Activated CD8-positive, alpha-beta memory T cell treated with anti-CD3 and anti-CD28 coated beads for 4 hours (primary cell): ENCODE results near the gene SRGAP3.

ENCODE experiments used
- DNase-seq, 2 donors: peaks; one replicate each; pipeline ENCODE4 v3.0.0-alpha.2; 2020; ENCODE audit warnings: low read depth in 2 of 2

Gene SRGAP3

DNA sequence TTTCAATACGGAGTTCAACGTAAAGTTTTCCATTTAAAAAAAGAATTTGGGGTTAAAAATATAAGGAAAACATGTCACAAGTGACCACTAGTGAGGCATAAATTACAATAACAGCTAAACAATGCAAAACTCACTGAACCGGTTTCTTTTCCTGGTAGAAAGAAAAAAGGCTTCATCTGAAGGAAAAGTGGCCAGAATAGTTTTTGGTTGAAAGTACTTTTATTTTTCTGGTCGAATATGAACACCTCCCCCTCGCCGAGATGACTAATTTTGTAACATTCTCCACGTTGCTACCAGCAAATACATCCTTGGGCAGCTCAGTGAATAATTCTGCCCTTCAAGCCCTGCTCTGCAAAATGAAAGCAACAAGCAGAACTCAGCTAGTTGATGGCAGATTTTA, 3.9 kb upstream of the SRGAP3 start:
- no peak for DNase-seq

DNA sequence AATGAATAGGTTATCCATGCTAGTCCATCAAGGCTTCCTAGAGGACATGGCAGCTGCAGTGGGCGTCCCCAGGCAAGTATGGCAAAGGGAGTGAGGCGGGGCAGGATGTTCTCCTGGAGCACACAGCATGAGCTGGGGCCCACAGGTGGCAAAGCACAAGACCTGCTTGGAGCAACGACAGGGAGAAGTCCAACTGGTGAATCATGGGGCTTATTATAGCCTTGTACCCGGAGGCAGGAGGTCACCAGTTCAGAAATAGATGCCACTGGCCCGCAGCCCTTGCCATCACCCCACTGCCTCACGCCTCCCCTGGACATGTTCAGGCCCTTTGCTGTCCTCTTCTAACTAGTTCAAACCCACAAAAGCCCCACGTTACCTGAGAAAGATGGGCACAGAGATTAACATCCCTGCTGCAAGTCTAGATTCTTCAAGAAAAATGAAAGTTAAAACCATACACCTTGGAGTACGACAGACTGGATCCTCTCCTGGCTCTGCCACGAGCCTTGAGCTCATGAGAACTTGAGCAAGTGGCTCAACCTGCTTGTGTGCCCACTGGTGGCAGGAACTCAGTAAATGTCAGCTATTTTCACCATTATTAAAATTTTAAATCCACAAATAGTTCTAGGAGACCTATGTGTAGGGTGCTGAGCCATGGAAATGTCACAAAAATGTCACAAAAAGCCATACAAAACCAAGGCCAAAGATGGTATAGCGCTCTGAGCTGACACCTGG, 1.8 kb upstream of the SRGAP3 start:
- DNase-seq, result no peak

GRCh38 chr3:9250236-9250635, 790 bp upstream of the SRGAP3 start:
- no peak for DNase-seq

GRCh38 chr3:9248522-9249271, 749 bp downstream of the SRGAP3 start:
- DNase-seq, result no peak

- DNase-seq, result no peak
Observed at GRCh38 chr3:9247941-9248521, 1.4 kb downstream of the SRGAP3 start.

DNA sequence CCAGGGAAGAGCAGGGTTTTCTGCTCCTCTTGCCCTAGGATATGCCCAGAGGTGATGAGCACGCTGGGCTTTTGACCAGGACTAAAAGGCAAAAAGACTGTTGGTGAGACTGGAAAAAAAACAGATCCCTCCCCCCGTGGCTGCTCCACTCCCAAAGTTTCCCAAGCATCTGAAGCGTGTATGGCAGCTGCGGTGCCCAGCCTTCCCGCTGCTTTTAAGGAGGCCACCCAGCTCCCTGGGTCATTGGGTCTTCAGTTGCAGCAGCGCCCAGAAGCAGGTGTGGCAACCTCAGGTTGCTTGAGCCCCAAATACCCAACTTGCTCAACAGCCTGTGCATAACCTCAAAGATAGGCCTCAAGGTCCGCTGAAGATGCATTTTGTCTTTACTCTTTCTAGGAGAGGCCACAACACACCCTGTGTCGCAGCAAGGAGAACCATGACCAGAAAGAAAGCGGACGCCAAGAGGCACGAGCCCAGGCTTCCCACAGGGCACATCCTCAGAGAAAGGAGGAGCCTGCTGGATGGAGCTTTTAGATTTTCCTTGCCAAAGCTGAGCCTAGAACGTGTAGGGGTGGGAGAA, 2.0 kb downstream of the SRGAP3 start:
- no peak for DNase-seq

DNA sequence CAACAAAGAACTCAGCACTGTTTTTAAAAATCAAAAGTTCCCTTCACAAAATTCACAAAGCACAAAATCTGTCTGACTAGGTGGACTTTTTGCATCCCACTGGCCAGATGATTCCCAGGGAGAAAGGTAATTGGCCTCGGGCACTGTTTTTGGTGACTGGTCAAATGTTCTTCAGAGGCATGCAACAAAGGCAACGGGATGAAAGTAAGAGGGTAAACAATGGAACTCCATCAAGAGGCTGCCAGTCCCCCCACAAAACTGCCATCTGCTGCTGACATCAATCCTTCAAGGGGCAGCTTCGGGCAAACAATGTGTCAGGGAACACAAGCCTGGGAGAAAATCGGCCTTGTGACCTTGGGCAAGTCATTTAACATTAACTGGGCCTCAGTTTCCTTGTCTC, 3.3 kb downstream of the SRGAP3 start:
- no peak for DNase-seq

GRCh38 chr3:9244495-9245183, 4.8 kb downstream of the SRGAP3 start:
- DNase-seq, result no peak

DNA sequence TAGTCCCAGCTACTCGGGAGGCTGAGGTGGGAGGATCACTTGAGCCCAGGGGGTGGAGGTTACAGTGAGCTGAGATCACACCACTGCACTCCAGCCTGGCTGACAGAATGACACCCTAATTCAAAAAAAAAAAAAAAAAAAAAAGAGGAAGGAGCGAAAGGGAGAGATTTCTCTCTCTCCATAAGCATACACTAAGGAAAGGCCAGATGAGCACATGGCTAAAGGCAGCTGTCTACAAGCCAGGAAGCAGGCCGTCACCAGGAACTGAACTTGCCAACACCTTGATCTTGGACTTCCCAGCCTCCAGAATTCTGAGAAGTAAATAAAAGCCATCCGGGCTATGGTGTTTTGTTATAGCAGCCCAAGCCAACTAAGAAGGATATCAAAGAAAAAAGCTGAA, 7.5 kb downstream of the SRGAP3 start:
- DNase-seq, result no peak

DNA sequence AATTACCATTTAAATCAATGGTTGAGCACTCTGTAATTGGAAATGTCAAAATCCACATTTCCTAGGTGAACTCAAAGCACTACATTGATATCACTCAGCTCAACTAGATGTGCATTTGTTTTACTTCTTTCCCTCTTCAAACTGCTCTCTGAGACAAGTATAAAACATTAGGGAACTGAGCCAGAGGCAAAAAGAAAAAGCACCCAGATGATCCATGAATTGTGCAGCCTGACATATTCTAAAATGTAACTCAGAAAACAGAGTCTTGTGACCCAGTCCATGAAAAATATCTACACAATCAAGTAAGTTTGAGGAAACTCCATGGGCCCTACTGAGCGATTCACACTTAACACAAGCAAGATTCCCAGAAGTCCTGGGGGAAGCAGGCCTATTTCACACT, 9.8 kb downstream of the SRGAP3 start:
- no peak for DNase-seq

DNA sequence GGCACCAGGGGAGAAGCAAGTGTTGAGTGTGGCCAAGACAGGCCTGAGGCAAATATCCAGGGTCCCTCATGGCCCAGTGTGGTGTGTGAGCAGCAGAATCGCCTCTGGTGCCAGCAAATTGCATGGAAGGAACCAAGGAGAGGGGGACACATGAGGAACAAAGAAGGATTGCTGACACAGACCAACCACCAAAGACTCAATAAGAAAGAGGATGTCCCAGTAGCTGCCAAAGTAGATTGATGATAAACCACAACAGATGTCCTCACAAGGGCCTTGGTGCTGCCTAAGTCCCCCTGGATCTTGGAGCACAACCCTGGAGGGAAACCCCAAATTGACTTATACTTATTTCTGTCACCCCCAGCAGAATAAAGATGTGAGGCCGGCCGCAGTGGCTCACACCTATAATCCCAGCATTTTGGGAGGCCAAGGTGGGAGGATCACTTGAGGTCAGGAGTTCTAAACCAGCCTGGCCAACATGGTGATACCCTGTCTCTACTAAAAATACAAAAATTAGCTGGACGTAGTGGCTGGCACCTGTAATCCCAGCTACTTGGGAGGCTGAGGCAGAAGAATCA, 10.6 kb downstream of the SRGAP3 start:
- no peak for DNase-seq

GRCh38 chr3:9238276-9238675, 11.2 kb downstream of the SRGAP3 start:
- no peak for DNase-seq

DNA sequence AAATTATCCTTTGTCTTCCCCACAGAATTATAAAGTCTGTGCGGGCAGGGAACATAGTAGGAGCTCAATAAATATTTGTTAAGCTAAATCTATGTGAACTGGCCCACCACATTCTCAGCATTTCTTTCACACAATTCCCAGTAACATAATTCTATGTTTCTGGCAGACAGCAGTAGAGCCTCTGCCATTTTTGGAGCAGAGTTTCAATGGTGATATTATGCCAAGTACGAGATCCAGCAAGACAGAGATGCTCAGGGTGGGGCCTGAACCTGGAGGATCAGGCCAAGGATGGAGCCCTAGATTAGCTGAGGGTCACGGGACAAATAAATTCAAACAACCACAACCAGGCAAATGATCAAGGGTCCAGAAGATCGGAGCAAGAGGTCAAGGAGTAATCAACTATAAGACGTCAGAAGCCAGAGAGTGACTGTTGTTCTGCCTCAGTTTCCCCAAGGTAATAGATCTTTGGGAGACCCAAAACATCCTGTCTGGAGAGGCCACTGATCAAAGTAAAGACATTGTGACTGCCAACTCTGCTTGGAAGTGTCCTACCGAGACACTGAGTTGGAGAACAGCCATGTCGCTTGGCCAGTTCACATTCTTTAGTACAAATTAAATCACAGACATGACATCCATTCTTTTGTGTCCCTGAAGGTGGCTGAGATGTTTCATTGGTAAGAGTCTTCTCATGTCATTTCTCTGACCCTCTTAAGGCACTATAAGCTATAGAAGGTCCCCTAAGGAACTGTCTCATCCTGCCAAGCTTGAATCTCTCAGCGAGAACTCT, 15.4 kb downstream of the SRGAP3 start:
- no peak for DNase-seq

- no peak for DNase-seq
Observed at GRCh38 chr3:9233101-9233500, 16.3 kb downstream of the SRGAP3 start.

GRCh38 chr3:9231937-9232336, 17.5 kb downstream of the SRGAP3 start:
- DNase-seq, result no peak

GRCh38 chr3:9231471-9231870, 18.0 kb downstream of the SRGAP3 start:
- no peak for DNase-seq

- no peak for DNase-seq
Observed at GRCh38 chr3:9231006-9231405, 18.4 kb downstream of the SRGAP3 start.

- DNase-seq, result no peak
Observed at GRCh38 chr3:9230596-9230995, 18.9 kb downstream of the SRGAP3 start.

GRCh38 chr3:9229879-9230278, 19.6 kb downstream of the SRGAP3 start:
- DNase-seq, result no peak

DNA sequence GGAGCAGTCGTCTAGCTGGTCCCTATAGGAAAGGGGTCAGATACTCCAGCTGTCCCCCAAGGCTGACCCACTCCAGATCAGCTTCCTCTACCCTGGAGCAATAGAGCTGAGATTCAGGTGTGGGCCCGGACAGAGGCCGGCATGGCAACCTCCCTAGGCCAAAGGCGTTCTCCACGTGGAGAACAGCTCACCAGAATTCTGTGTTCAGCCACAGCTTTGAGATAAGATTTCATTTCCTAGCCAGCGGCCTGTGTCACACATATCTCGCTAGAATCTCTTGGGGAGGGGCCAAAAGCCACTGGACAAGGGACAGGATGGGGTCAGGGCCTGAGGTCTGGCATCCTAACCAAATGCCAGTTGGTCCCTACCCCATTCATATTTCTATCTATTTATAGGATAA, 20.1 kb downstream of the SRGAP3 start:
- DNase-seq, result no peak

DNA sequence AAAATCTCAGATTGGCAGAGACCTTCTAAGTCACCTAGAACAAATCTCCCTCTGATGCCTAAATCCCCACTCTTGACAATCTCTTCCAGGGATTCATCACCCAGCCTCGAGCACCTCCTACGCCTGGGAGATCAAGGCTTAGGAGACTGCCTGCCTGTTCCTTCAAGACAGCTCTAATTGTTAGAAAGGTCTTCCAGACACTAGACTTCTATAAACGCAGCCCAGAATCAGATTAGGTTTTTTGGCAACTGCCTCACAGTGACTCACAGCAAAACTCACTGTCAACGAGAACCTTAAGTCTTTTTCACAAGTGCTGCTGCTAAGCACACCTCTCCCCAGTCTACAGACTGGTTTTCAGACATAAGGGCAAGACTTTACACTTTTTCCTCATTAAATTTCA, 23.1 kb downstream of the SRGAP3 start:
- no peak for DNase-seq
